NCI-H146 treated with DMSO at 0.1 percent for 48 hours (cell line): ENCODE measurements around the gene HYOU1.
"Not testable (repeated sequence)": the region's sequence is repeated elsewhere in the genome, so short reads cannot be mapped to it uniquely, and the experiment has no call there.

Source experiments
- DNase-seq: peaks from one replicate; lab custom pipeline; 2025; ENCODE audit not compliant: unreplicated experiment; lab: John Stamatoyannopoulos, UW

Gene HYOU1, protein sequence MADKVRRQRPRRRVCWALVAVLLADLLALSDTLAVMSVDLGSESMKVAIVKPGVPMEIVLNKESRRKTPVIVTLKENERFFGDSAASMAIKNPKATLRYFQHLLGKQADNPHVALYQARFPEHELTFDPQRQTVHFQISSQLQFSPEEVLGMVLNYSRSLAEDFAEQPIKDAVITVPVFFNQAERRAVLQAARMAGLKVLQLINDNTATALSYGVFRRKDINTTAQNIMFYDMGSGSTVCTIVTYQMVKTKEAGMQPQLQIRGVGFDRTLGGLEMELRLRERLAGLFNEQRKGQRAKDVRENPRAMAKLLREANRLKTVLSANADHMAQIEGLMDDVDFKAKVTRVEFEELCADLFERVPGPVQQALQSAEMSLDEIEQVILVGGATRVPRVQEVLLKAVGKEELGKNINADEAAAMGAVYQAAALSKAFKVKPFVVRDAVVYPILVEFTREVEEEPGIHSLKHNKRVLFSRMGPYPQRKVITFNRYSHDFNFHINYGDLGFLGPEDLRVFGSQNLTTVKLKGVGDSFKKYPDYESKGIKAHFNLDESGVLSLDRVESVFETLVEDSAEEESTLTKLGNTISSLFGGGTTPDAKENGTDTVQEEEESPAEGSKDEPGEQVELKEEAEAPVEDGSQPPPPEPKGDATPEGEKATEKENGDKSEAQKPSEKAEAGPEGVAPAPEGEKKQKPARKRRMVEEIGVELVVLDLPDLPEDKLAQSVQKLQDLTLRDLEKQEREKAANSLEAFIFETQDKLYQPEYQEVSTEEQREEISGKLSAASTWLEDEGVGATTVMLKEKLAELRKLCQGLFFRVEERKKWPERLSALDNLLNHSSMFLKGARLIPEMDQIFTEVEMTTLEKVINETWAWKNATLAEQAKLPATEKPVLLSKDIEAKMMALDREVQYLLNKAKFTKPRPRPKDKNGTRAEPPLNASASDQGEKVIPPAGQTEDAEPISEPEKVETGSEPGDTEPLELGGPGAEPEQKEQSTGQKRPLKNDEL

DNA sequence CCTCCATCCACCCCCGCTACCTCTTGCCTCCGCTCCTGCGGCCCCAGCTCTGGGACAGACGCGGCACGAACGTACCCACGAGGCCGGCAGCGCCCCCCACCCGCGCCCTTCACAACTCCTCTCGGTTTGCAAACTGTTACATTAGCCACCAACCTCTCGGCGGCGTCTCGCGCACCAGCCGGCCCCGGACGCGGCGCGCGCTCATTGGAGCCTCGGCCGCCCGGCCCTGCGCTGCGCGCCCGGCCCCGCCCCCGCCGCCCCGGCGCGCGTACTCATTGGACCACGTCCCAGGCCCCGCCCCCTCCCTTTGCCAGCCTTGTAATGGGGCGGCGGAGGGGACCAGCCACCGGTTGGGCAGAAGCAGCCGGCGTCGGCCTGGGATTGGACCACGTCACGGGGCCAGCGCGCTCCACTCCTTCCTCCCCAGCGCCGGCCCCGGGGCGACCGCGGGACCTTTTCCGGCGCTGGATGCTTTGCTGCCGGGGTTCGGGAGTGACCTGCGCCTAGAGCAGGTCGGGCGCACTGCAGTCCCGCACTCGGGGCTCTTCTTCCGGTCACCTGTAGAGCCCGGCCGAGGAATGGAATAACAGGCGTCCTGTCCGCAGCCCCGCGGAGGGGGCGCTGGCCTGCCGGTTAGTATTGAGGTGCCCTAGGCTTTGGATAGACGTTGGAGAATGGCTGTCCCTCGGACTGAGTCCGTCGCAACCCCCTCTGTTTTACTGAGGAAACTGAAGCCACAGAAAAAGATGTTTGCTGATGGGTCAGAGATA, at the start of gene HYOU1:
HYOU1 (minus strand) TSS at position 206 of the 770 bp plus-strand sequence. CDS start 1,045 bp downstream, outside the sequence.
- peak; percentile 89 for DNase-seq

DNA sequence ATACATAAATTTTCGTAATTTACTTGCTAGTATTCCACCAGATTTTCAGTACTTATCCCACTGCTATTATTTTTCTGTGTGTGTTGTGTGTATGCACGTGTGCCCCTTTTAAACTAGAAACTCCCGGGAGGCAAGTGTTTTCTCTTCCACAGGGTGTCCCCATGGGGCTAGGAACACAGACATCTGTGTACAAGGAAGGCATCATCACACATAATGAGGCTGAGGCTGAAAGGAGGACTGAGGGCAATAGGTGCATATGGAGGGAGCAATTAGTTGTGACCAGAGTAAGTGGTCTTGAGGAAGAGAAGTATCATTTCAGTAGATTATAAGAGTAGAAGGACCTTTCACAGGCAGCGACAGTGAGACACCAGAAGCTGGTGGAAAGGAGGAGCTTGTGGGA, 46.8 kb upstream of the HYOU1 start:
- DNase-seq: no peak

DNA sequence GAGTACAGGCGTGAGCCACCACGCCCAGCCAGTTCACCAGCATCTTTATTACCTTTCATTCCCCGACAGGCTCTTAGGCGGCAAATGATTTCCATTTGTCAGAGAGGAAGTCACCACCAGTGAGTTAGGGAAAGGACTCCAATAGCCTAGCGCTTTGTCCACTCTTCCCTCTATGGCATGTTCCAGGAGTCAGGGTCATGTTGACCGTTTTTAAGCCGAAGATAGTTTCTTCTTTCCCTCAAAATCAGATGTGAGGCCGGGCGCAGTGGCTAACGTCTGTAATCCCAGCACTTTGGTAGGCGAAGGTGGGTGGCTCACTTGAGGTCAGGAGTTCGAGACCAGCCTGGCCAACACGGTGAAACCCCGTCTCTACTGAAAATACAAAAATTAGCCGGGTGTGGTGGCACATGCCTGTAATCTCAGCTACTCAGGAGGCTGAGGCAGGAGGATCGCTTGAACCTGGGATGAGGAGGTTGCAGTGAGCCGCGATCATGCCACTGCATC, 46.2 kb upstream of the HYOU1 start:
- DNase-seq: not testable (repeated sequence)

DNA sequence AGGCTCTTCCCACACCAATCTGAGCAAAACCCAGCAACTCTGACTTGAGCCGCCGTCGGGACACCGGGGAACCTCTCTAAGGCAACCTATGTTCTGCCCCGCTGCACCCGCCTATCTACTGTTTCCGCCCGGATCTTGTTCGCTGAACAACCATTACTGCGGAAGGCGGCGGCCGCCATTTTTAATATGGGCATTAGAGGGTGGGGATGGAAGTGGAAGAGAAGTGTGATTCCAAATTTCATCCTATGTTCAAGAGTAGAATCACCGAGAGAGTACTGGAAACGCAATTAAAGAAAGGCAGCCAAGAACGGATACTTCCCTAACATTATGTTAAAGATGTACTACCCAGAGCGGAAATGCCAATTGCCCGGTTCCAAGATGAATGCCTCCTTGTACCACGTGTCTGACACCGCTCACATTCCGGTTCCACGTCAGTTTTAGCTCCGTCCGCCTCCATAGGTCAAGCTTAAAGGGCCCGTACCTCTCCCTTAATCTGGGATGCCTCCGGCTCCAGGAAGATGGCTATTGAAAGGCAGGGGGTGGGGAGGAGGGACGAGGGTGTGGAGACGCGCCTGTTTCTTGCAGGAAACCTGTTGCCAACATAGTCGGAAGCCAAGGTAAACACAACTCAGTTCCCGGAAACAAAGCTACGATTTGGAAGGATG, 44.9 kb upstream of the HYOU1 start, which contains the start of gene DPAGT1:
DPAGT1 (minus strand) TSS at position 95 of the 665 bp plus-strand sequence. CDS start 198 bp downstream, outside the sequence.
- DNase-seq: peak; percentile 98

DNA sequence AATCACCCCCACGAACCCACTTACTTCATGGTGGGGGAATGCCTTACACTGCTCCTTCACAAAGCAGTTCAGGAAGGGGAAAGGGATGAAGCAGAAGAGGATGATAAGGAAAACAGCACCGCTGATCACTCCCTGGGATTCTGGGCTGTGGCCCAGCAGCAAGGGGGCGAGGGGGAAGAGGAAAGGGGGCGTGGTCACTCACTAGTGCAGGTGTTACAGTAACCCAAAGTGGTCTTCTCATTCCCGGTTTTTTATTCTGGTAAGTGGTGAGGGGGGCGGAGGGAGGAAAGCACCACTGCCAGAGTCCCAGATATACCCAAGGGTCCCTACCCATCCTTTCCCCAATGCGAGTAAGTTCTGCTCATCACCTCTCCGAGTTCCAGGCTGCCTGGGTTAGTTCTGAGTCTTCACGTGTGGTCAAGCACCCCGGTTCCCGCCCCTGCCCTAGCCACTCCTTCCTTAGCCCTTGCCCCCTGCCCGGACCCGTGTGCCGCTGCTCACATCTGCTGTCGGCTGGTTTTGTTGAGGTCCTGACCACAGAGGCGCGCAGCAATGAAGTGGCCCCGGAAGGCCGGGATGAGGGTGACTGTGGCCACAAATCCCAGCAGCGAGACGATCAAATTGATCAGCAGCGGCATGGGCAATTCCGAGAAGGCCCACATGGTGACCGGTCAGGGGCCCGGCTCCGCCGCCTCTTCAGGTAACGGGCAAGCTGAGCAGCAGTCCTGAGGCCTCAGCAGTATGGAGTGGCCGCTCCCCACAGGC, 44.2 kb upstream of the HYOU1 start:
- DNase-seq: peak; percentile 65

DNA sequence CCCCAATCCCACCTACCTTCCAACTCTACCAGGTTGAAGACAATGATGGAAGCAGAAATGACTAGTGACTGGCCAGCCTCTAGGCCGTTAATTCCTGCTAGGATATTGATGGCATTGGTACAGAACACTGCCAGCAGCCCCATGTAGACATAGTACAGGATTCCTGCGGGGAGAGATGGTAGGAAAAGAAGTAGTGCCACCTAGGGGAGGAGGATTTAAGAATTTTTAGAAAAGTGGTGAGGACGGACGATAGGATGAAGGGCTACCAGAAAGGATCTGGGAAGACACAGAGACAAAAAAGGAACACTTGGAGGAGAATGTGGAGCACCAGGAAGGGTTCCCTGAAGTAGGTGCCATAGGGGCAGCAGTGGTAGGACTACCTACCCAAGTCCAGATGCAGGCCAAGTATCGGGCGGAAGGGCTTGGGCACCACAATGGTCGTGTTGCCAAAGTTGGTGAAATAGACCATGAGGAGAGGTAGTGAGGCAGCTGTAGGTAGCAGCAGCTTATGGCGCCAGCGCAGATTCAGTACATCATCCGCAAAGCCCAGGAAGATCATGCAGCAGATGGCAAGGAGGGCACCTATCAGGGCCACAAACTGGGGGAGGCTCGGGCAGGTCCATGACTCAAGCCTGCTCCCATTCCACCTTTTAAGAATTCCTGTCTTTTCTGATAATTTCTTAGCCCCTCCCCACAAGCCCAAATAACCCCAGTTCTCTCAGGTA, 43.4 kb upstream of the HYOU1 start:
- DNase-seq: peak; percentile 10

DNA sequence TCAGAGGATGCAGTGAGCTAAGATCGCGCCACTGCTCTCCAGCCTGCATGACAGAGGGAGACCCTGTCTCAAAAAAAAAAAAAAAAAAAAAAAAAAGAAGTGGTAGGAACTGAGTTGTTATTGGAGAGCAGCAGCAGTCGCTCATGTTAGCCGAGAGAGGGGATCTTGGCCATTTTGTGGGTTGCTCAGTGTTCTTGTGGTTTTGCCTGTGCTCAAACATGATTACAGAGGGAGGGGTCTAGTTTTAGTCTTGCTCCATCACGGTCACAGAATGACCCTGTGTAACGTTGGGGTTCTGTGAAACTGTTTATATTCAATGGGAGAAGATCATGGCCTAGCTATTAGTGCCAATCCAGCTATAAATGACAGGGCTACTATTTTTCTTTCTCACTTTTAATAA, 42.7 kb upstream of the HYOU1 start:
- no peak for DNase-seq

DNA sequence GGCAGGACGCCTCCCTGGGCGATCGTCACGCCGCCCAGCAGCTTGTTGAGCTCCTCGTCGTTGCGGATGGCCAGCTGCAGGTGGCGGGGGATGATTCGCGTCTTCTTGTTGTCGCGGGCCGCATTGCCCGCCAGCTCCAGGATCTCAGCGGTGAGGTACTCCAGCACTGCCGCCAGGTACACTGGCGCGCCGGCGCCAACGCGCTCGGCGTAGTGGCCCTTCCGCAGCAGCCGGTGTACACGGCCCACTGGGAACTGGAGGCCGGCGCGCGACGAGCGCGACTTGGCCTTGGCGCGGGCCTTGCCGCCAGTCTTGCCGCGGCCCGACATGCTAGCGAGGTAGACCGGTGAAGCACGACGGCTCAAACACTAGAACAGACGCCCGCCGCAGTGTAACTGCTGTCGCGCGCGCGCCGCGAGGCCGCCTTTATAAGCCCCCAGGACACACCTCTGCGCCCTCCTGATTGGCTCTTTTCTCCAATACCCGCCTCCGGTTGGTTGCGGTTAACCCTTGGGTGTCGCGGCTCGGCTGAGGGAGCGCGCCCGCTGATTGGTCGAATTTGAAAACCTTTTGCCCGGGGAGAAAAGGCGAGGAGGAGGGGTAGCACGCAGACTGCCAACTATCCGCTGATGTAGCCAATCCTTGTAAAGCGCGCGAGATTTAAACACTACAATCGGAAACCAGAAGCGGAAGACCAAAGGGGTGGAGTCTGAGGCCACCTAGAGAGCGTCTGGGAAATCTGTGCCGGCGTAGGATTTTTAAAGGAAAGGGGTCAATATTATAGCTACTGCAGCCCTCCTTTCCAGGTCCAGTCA, 38.3 kb upstream of the HYOU1 start:
- peak; percentile 98 for DNase-seq

DNA sequence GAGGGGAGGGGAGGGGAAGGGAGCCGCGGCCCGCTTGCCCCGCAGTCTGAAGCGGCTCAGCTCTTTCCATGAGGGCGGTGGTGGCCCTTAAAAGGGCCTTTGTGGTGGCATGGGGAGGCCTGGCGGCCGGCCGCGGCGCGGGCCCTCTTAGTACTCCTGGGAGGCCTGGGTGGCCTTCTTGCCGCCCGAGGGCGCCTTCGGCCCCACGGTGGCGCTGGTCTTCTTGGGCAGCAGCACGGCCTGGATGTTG, 37.7 kb upstream of the HYOU1 start:
- DNase-seq: no peak

DNA sequence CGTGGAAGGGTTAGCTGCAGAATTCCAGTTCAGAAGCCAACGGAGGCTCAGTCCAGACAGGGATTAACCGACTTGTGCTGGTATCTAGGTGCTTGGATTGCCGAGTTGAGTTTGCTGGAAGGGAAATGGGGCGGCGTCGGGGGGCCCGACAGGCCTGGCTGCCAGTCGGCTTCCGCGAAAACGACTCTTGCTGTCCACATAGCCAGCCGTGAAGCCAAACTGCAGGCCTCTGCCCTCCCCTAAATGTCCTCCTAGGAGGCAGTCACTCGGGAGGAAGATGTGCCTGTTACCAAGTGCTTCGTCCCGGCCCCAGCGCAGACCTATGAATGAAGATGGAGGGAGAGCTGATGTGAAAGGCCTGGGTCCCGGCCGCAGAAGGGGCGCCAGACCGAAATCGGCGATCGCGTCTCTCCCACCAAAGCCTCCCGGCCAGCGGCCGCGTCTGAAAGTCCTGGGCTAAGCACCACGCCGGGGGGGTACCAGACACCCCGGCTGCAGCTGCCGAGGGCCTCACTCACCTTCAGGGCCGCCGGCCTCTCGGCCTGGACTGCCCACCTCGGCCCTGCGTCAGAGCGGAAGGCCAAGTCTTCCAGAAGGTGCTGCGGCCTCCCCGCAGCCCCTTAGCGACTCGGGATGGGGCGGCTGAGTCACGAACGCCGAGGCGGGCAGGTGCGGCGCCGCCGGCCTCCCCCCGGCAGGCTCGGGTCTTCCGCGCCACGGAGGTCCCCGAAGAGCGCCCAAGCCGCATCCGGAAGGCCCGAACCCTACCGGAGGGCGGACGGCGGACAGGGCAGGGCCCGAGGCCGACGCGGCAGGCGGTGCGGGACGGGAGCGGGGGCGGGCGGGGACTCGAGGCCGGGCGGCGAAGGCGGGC, 37.2 kb upstream of the HYOU1 start:
- no peak for DNase-seq

DNA sequence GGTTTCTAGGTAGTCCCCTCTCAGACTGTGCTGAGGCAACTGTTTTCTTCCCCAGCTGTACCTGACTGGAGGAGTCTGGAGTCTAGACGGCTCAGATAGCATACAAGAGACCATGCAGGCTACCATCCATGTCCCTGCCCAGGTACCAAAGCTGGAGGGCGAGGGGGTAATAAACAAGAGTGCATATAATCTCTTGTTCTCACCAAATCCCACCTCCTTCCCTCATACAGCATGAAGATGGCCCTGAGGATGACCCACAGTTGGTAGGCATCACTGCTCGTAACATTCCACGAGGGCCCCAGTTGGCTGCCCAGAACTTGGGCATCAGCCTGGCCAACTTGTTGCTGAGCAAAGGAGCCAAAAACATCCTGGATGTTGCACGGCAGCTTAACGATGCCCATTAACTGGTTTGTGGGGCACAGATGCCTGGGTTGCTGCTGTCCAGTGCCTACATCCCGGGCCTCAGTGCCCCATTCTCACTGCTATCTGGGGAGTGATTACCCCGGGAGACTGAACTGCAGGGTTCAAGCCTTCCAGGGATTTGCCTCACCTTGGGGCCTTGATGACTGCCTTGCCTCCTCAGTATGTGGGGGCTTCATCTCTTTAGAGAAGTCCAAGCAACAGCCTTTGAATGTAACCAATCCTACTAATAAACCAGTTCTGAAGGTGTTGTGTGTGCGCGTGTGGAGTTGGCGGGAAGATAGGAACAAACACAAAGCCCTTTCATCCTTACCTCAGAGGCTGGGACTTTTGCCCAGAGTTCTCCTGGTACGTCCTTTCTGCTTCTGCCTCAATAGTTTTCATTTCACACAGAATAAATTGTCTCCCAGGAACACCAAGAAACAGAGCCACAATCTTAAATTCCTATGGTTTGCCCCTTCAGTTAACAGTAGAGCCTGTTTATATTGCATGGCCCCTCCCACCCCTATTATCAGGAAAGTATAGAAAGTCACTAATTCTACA, 36.2 kb upstream of the HYOU1 start:
- DNase-seq: no peak

DNA sequence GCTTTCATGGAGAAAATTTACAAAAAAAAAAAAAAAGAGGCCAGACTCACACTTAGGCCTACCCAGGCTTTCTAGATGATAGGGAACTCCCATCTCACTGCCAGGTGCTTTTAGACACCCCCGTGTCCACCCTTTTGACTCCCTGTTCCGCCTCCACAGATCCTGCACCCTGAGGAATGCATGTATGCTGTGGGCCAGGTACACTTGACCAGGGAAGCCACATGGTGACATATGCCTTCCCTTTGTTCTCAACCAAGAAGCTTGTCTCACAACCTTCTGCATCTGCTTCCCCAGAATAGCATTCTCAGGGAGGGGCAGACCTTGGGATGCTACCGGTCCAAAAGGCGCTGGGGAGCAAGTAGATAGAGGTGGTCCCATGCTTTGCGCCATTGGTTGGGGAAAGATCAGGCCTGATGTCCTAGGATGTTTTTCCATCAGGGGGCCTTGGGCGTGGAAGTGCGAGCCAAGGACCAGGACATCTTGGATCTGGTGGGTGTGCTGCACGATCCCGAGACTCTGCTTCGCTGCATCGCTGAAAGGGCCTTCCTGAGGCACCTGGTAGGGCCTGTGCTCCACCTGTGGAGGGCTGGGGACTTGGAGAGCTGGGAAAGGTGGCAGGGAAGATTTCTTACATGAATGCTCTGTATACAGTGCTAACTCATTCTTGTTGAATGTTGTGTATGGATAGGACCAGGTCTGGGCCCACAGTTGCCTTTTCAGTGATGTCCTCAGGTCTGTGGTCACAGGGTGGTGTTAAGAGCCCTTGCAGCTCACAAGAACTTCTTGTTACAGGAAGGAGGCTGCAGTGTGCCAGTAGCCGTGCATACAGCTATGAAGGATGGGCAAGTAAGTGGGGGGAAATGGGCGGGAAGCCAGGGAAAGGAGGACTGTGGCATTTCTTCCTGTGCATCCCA, 35.2 kb upstream of the HYOU1 start:
- DNase-seq: no peak

DNA sequence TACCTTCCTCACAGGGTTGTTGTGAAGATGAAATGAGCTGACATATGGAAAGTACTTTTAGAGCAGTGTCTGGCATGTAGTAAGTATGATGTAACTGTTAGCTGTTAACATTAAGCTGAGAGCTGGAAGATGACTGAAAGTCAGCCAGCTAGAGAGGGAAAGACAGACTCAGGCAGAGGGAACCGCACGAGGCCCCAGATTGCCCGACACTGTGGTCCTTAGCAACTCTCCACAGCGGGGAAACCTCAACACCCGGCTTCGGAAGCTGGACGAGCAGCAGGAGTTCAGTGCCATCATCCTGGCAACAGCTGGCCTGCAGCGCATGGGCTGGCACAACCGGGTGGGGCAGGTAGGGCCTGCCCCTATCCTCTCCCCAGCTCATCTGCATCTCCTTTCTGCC, 34.2 kb upstream of the HYOU1 start:
- DNase-seq: no peak

DNA sequence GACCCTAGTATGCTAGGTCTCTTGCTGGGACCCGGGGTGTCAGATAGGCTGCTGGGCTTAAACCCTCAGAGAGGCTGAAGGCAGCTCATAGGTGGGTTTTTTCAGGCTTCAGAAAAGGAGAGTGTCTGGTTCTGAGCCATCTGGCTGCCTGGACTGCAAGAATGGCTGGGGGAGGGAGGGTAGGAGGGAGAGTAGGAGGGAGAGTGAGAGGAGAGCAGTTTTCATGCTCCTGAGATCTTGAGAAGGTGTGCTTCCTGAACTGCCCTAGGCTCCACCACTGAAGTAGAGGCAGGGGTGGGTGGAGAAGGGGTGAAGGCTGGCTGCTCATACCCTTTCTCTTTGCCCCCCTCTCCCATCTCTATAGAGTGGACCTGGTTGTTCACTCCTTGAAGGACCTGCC, 32.3 kb upstream of the HYOU1 start:
- DNase-seq: no peak

DNA sequence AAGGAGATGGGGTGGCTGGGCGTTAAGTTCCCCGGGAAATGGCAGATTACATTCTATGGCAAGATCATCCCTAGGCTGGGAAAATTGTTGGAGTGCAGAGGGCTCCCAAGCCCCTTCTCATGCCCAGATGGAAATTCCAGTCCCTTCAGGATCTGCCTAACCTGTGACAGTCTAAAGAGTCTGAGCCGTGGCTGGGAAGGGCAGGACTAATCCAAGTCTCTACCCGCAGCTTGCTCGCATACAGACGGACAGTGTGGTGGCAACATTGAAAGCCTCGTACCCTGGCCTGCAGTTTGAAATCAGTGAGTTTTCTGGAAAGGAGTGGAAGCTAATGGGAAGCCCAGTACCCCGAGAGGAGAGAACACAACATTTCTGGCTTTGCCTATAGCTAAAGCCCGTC, 31.4 kb upstream of the HYOU1 start:
- DNase-seq: no peak
